ENCODE data around the gene ABHD12B. TPM values are rescaled to one million over a fixed set of nuclear protein-coding genes. Genes with fewer than 3 reads are reported as not detected.
A peak's percentile ranks its signal among the peaks of the same experiment; 100 is the strongest.

ABHD12B gene
- total RNA-seq, 2 donors from 2014 or later = 0.80 to 55.0 TPM

- Histone ChIP-seq H3K4me3 (ENCODE audit: low read length) (no peak overlapping the region), H3K27ac (ENCODE audit: low read depth, low read length) (peak overlapping the region; percentile 78), H3K27me3 (ENCODE audit: control insufficient read depth, insufficient read depth, low read length, poor library complexity, severe bottlenecking) (peaks cover 45% of the 10 kb centered on the region), H3K9ac (ENCODE audit: extremely low read depth, low read length, poor library complexity, severe bottlenecking) (no peak overlapping the region), H3K9me3 (ENCODE audit: control insufficient read depth, low read length) (no peaks in the 10 kb centered on the region), H3K36me3 (ENCODE audit: control insufficient read depth, insufficient read depth, low read length) (no peaks in the 10 kb centered on the region), H3K4me1 (ENCODE audit: control insufficient read depth, insufficient read depth, low read length) (no peaks in the 10 kb centered on the region)
- peak; percentile 86 for TF ChIP-seq CTCF (conservative IDR thresholded peaks at IDR 0.05)
- WGBS, 2 experiments (ENCODE audit: insufficient coverage in 1 of 2, insufficient read length in 1 of 2) = 0 to 19% methylated on average over 2 to 5 of the region's 6 CpGs
- Mint-ChIP-seq H3K27ac (peak overlapping the region; percentile 73), H3K27me3 (ENCODE audit: insufficient read depth) (peaks cover 38% of the 10 kb centered on the region), H3K9me3 (no peaks in the 10 kb centered on the region), H3K4me1 (peaks cover 23% of the 10 kb centered on the region), H3K4me3 (peak overlapping the region; percentile 38), H3K36me3 (ENCODE audit: low read depth) (no peaks in the 10 kb centered on the region)
- DNase-seq = peak; percentile 96
Observed at GRCh38 chr14:50860478-50861086, 11.3 kb upstream of the ABHD12B start.

GRCh38 chr14:50862036-50862570 lies 9.8 kb upstream of the ABHD12B start:
- no peak for DNase-seq
- H3K36me3 ChIP-seq (ENCODE audit: control insufficient read depth, insufficient read depth, low read length) = no peaks in the 10 kb centered on the region
- Mint-ChIP-seq H3K27me3 (ENCODE audit: insufficient read depth) (peaks cover 30% of the 10 kb centered on the region), H3K4me1 (peaks cover 23% of the 10 kb centered on the region), H3K27ac (no peak overlapping the region), H3K9me3 (no peaks in the 10 kb centered on the region), H3K36me3 (ENCODE audit: low read depth) (no peaks in the 10 kb centered on the region), H3K4me3 (no peak overlapping the region)
- H3K9ac ChIP-seq (ENCODE audit: extremely low read depth, low read length, poor library complexity, severe bottlenecking) = no peak overlapping the region
- H3K4me3 ChIP-seq (ENCODE audit: low read length) = no peak overlapping the region
- H3K27ac ChIP-seq (ENCODE audit: low read depth, low read length) = peak overlapping the region; percentile 30
- H3K4me1 ChIP-seq (ENCODE audit: control insufficient read depth, insufficient read depth, low read length) = no peaks in the 10 kb centered on the region
- 60 to 87% methylated on average over 3 to 4 of the region's 4 CpGs for WGBS, 2 experiments (ENCODE audit: insufficient coverage in 1 of 2, insufficient read length in 1 of 2)
- H3K27me3 ChIP-seq (ENCODE audit: control insufficient read depth, insufficient read depth, low read length, poor library complexity, severe bottlenecking) = peaks cover 38% of the 10 kb centered on the region
- H3K9me3 ChIP-seq (ENCODE audit: control insufficient read depth, low read length) = no peaks in the 10 kb centered on the region
- no peak for TF ChIP-seq CTCF (conservative IDR thresholded peaks at IDR 0.05)

GRCh38 chr14:50864237-50864636 lies 7.6 kb upstream of the ABHD12B start:
- no peak overlapping the region for H3K4me3 ChIP-seq (ENCODE audit: low read length)
- no peak overlapping the region for H3K27ac ChIP-seq (ENCODE audit: low read depth, low read length)
- peaks cover 24% of the 10 kb centered on the region for H3K27me3 ChIP-seq (ENCODE audit: control insufficient read depth, insufficient read depth, low read length, poor library complexity, severe bottlenecking)
- no peaks in the 10 kb centered on the region for H3K36me3 ChIP-seq (ENCODE audit: control insufficient read depth, insufficient read depth, low read length)
- H3K27ac Mint-ChIP-seq = no peak overlapping the region
- no peak overlapping the region for H3K9ac ChIP-seq (ENCODE audit: extremely low read depth, low read length, poor library complexity, severe bottlenecking)
- peaks cover 21% of the 10 kb centered on the region for H3K27me3 Mint-ChIP-seq (ENCODE audit: insufficient read depth)
- H3K4me3 Mint-ChIP-seq = no peak overlapping the region
- no peaks in the 10 kb centered on the region for H3K9me3 ChIP-seq (ENCODE audit: control insufficient read depth, low read length)
- no peaks in the 10 kb centered on the region for H3K9me3 Mint-ChIP-seq
- H3K4me1 ChIP-seq (ENCODE audit: control insufficient read depth, insufficient read depth, low read length) = no peaks in the 10 kb centered on the region
- no peaks in the 10 kb centered on the region for H3K36me3 Mint-ChIP-seq (ENCODE audit: low read depth)
- TF ChIP-seq CTCF (conservative IDR thresholded peaks at IDR 0.05) = no peak
- H3K4me1 Mint-ChIP-seq = peaks cover 23% of the 10 kb centered on the region
- no peak for DNase-seq

Measured in endodermal cell (in vitro differentiated cells).